PC-3 (cell line): ENCODE results near the gene PRC1. TPM values are rescaled to one million over a fixed set of nuclear protein-coding genes. Genes with fewer than 3 reads are reported as not detected.

Source experiments
- ATAC-seq: fragments of 200-7000 bp; cut with Tn5 transposase; 2 replicates; pipeline ENCODE4 v1.9.1; 2020; ENCODE audit warnings: mild to moderate bottlenecking, moderate library complexity
- BruUV-seq: library from RNA; stranded (reverse); fragments of 400-500 nt; replicated peaks from 2 replicates; lab custom pipeline; 2021; lab: Mats Ljungman, UMichigan
- CTCF ChIA-PET: fragments of 300-600 bp; sonication (Branson Sonifier 250); formaldehyde crosslinking; loops from one replicate; lab custom pipeline; 2022; ENCODE audit warnings: antibody characterized with exemption; lab: Charles Lee
- POLR2A ChIA-PET: fragments of 300-600 bp; sonication (Branson Sonifier 250); formaldehyde crosslinking; loops from one replicate; lab custom pipeline; 2022; ENCODE audit warnings: antibody characterized with exemption; ENCODE audit not compliant: unreplicated experiment; lab: Charles Lee
- DNase-seq: peaks from one replicate; pipeline ENCODE4 v3.0.0-alpha.2; 2015
- H2AFZ ChIP-seq: fragments of 300-600 bp; sonication (generic); 2 replicates; pipeline ENCODE4 v1.6.0; 2016; ENCODE audit warnings: antibody characterized with exemption, low read length
- H3F3A ChIP-seq: fragments of 300-600 bp; sonication (generic); one replicate; pipeline ENCODE4 v1.6.0; 2017; ENCODE audit warnings: antibody characterized with exemption, low read length, control low read depth, mild to moderate bottlenecking; ENCODE audit not compliant: unreplicated experiment
- H3K27ac ChIP-seq: fragments of 300-600 bp; sonication (generic); 2 replicates; pipeline ENCODE4 v1.5.1; 2016; ENCODE audit warnings: mild to moderate bottlenecking, low read length
- H3K27me3 ChIP-seq: fragments of 300-600 bp; sonication (generic); 2 replicates; pipeline ENCODE4 v1.6.1; 2016; ENCODE audit warnings: low read length, mixed read lengths
- H3K36me3 ChIP-seq: fragments of 300-600 bp; sonication (generic); 2 replicates; pipeline ENCODE4 v1.6.1; 2016; ENCODE audit warnings: low read depth, mixed run types, low read length, mixed read lengths
- H3K4me1 ChIP-seq: fragments of 300-600 bp; sonication (generic); 2 replicates; pipeline ENCODE4 v1.5.1; 2016; ENCODE audit warnings: low read length; ENCODE audit not compliant: insufficient read depth
- H3K4me2 ChIP-seq: fragments of 300-600 bp; sonication (generic); 2 replicates; pipeline ENCODE4 v1.6.0; 2016; ENCODE audit warnings: low read length
- H3K4me3 ChIP-seq: fragments of 300-600 bp; sonication (generic); 2 replicates; pipeline ENCODE4 v1.5.1; 2016; ENCODE audit warnings: mild to moderate bottlenecking, low read length, mixed read lengths
- H3K79me2 ChIP-seq: fragments of 300-600 bp; sonication (generic); 2 replicates; pipeline ENCODE4 v1.6.1; 2017; ENCODE audit warnings: low read length, mixed read lengths
- H3K9ac ChIP-seq: fragments of 300-600 bp; sonication (generic); 2 replicates; pipeline ENCODE4 v1.6.0; 2016; ENCODE audit warnings: mild to moderate bottlenecking, low read length
- H3K9me2 ChIP-seq: fragments of 300-600 bp; sonication (generic); replicated peaks from 2 replicates; pipeline ENCODE4 v1.6.1; 2016; ENCODE audit warnings: mixed run types, low read length, mixed read lengths
- H3K9me3 ChIP-seq: fragments of 300-600 bp; sonication (generic); 2 replicates; pipeline ENCODE4 v1.6.1; 2016; ENCODE audit warnings: low read length, mixed read lengths
- H4K20me1 ChIP-seq: fragments of 300-600 bp; sonication (generic); 2 replicates; pipeline ENCODE4 v1.6.1; 2016; ENCODE audit warnings: low read length, mixed read lengths
- CTCF ChIP-seq: fragments of 300-600 bp; sonication (generic); conservative IDR thresholded peaks from 2 replicates; pipeline ENCODE4 v1.5.1; 2017; ENCODE audit warnings: antibody characterized with exemption, low read depth, mild to moderate bottlenecking, low read length
- EZH2 ChIP-seq: fragments of 300-600 bp; sonication (generic); IDR thresholded peaks from one replicate; pipeline ENCODE4 v1.6.1; 2017; ENCODE audit warnings: antibody characterized with exemption, mild to moderate bottlenecking, low read length; ENCODE audit not compliant: unreplicated experiment
- EZH2phosphoT487 ChIP-seq: fragments of 300-600 bp; sonication (generic); IDR thresholded peaks from 2 replicates; pipeline ENCODE4 v1.6.1; 2018; ENCODE audit warnings: mild to moderate bottlenecking, antibody characterized with exemption, low read length, borderline replicate concordance
- intact Hi-C: fragments of 100-400 bp; cut with micrococcal nuclease; formaldehyde crosslinking; loops from 2 replicates; pipeline ENCODE4 v1.9.0; 2023
- total RNA-seq: library from RNA; depleted of rRNA; stranded (reverse); fragments of >200 nt; gene quantifications from 2 replicates; pipeline ENCODE4 v1.2.3, GENCODE V29; 2014

Gene PRC1
- total RNA-seq, 1 experiment from 2014 or later = 236 TPM

- ATAC-seq = no peak
Measured at GRCh38 chr15:90946941-90947576, 47.3 kb downstream of the PRC1 start.

GRCh38 chr15:90946538-90946937 lies 47.8 kb downstream of the PRC1 start:
- Histone ChIP-seq H3F3A (no peaks in the 10 kb centered on the region), H3K27ac (no peak overlapping the region), H3K4me2 (no peak overlapping the region), H2AFZ (no peak overlapping the region), H3K4me1 (peaks cover 12% of the 10 kb centered on the region), H3K9ac (no peak overlapping the region), H3K36me3 (peaks cover 38% of the 10 kb centered on the region), H3K9me2 (no peaks in the 10 kb centered on the region), H3K4me3 (no peak overlapping the region), H3K79me2 (no peaks in the 10 kb centered on the region), H3K27me3 (no peaks in the 10 kb centered on the region), H4K20me1 (no peaks in the 10 kb centered on the region), H3K9me3 (no peaks in the 10 kb centered on the region)
- ATAC-seq = no peak
- ChIA-PET POLR2A (no interaction called here), CTCF (interaction anchor here (0.9 kb wide), 1 partner anchor 9 kb away, joined by 4 read pairs; no protein-coding TSS in a partner anchor)
- no TSS peak for BruUV-seq
- TF ChIP-seq CTCF = no peak
- TF ChIP-seq EZH2phosphoT487 = no peak
- no peak for TF ChIP-seq EZH2
- DNase-seq = no peak
- intact Hi-C loops = no loop called here

More at GRCh38 chr15:90946941-90947576, 47.3 kb downstream of the PRC1 start:
- no peaks in the 10 kb centered on the region for H3K79me2 ChIP-seq
- no peaks in the 10 kb centered on the region for H3F3A ChIP-seq
- no TSS peak for BruUV-seq
- H3K27ac ChIP-seq = no peak overlapping the region
- no peaks in the 10 kb centered on the region for H3K9me3 ChIP-seq
- no peak overlapping the region for H3K4me2 ChIP-seq
- no peak overlapping the region for H3K4me3 ChIP-seq
- H3K27me3 ChIP-seq = no peaks in the 10 kb centered on the region
- ChIA-PET CTCF (no interaction called here), POLR2A (no interaction called here)
- peaks cover 43% of the 10 kb centered on the region for H3K36me3 ChIP-seq
- H3K9me2 ChIP-seq = no peaks in the 10 kb centered on the region
- intact Hi-C loops = no loop called here
- no peak for TF ChIP-seq EZH2phosphoT487
- no peak for TF ChIP-seq CTCF
- no peak overlapping the region for H3K9ac ChIP-seq
- no peak overlapping the region for H2AFZ ChIP-seq
- H3K4me1 ChIP-seq = peaks cover 12% of the 10 kb centered on the region
- no peak for DNase-seq
- no peaks in the 10 kb centered on the region for H4K20me1 ChIP-seq

DNA sequence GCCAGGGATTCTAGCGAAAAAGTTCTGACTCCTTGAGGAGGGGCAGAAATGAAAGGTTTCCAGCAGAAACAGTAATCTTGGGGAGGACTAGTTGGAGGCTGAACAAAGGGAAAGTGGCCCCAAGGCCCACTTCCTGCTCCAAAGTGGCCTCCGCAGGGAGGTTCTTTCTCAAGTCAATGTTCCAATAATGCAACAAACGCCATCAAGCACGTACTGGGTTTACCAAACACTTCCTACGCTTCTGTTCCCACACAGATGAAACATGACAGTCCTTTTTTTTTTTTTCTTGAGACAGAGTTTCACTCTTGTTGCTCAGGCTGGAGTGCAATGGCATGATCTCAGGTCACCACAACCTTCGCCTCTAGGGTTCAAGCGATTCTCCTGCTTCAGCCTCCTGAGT lies 49.2 kb downstream of the PRC1 start:
- POLR2A ChIA-PET = no interaction called here
- no peak for TF ChIP-seq CTCF
- no peak for TF ChIP-seq EZH2
- TF ChIP-seq EZH2phosphoT487 = no peak

More for the DNA sequence above, 49.2 kb downstream of the PRC1 start:
- Histone ChIP-seq H3K27ac (no peak overlapping the region), H3K9ac (no peak overlapping the region), H3K4me1 (peaks cover 11% of the 10 kb centered on the region), H3K9me3 (no peaks in the 10 kb centered on the region), H3K4me3 (no peak overlapping the region), H3K9me2 (no peaks in the 10 kb centered on the region), H2AFZ (no peak overlapping the region), H3K27me3 (no peaks in the 10 kb centered on the region), H3K4me2 (no peak overlapping the region), H4K20me1 (no peaks in the 10 kb centered on the region), H3F3A (no peaks in the 10 kb centered on the region), H3K79me2 (no peaks in the 10 kb centered on the region), H3K36me3 (peaks cover 33% of the 10 kb centered on the region)
- CTCF ChIA-PET = no interaction called here
- ATAC-seq = no peak
- BruUV-seq = no TSS peak
- no peak for DNase-seq
- intact Hi-C loops = no loop called here
